Placental epithelial cell (primary cell): ENCODE measurements around the gene ULBP2. TPM values are rescaled to one million over a fixed set of nuclear protein-coding genes. Genes with fewer than 3 reads are reported as not detected.

Source experiments
- total RNA-seq: library from RNA; depleted of rRNA; stranded (reverse); fragments of >200 nt; gene quantifications from 2 replicates; pipeline ENCODE4 v1.2.3, GENCODE V29; 2012

Gene ULBP2
- 1.6 and 5.1 TPM in 2 replicates for total RNA-seq

GRCh38 chr6:149941583-149942460 is at the start of gene ULBP2:
TSS of gene ULBP2 (plus strand) at chr6:149942014. CDS start at chr6:149942073, 59 bp downstream.

GRCh38 chr6:149897855-149898744 is 43.7 kb upstream of the ULBP2 start, which contains the start of gene RAET1E:
TSS of gene RAET1E (minus strand) at chr6:149898113. CDS start at chr6:149890901, 7,212 bp downstream.

GRCh38 chr6:149922642-149923326 is 19.0 kb upstream of the ULBP2 start, which contains the start of gene RAET1G:
TSS of gene RAET1G (minus strand) at chr6:149923121. CDS start at chr6:149923010, 111 bp downstream.

GRCh38 chr6:149963462-149964307 is 21.9 kb downstream of the ULBP2 start, which contains the start of gene ULBP1:
TSS of gene ULBP1 (plus strand) at chr6:149963943. CDS start at chr6:149964050, 107 bp downstream.

Other genes starting within 250 kb of the ULBP2 start
- gene LATS1, start 223.9 kb upstream of the ULBP2 start, total RNA-seq = 19.6 and 23.7 TPM in 2 replicates
- gene NUP43, start 195.5 kb upstream of the ULBP2 start, total RNA-seq = 20.0 and 39.4 TPM in 2 replicates
- gene PCMT1, start 192.3 kb upstream of the ULBP2 start, total RNA-seq = 63.2 and 144 TPM in 2 replicates
- 84.8 and 110 TPM in 2 replicates for gene LRP11, start 77.7 kb upstream of the ULBP2 start, total RNA-seq
- gene RAET1E, start 43.9 kb upstream of the ULBP2 start, total RNA-seq = not detected in 2 replicates
- gene RAET1G, start 18.9 kb upstream of the ULBP2 start, total RNA-seq = 0.43 and 0.79 TPM in 2 replicates
- gene ULBP1, start 21.9 kb downstream of the ULBP2 start, total RNA-seq = under 0.01 and 0.65 TPM in 2 replicates
- 0.22 TPM in 1 of 2 replicates, not detected in the other for gene RAET1L, start 83.5 kb downstream of the ULBP2 start, total RNA-seq
- 3.5 and 9.7 TPM in 2 replicates for gene ULBP3, start 127.1 kb downstream of the ULBP2 start, total RNA-seq
- 4.7 and 14.5 TPM in 2 replicates for gene PPP1R14C, start 201.0 kb downstream of the ULBP2 start, total RNA-seq